Cardiac muscle cell (in vitro differentiated cells and primary cell): ENCODE data around the gene FETUB. TPM values are rescaled to one million over a fixed set of nuclear protein-coding genes. Genes with fewer than 3 reads are reported as not detected.

ENCODE experiments used
- DNase-seq, 2 donors: peaks; one replicate each; pipeline versions ENCODE4 v3.0.0 to v3.0.0-alpha.2; 2010 to 2017; ENCODE audit warnings: low read depth in 1 of 2, low spot score in 1 of 2
- H3K27ac ChIP-seq: fragments of 200-600 bp; sonication (generic); 2 replicates; pipeline ENCODE4 v1.5.1; 2016
- H3K27me3 ChIP-seq: fragments of 200-600 bp; sonication (generic); 2 replicates; pipeline ENCODE4 v1.6.0; 2016; ENCODE audit warnings: control low read depth
- H3K36me3 ChIP-seq: fragments of 200-600 bp; sonication (generic); 2 replicates; pipeline ENCODE4 v1.5.1; 2016; ENCODE audit warnings: control low read depth
- H3K4me1 ChIP-seq: fragments of 200-600 bp; sonication (generic); 2 replicates; pipeline ENCODE4 v1.8.1; 2017; ENCODE audit warnings: low read depth, mild to moderate bottlenecking, mixed run types
- H3K4me3 ChIP-seq: fragments of 200-600 bp; sonication (generic); 2 replicates; pipeline ENCODE4 v1.5.1; 2016; ENCODE audit warnings: mild to moderate bottlenecking
- H3K9me3 ChIP-seq: fragments of 200-600 bp; sonication (generic); 2 replicates; pipeline ENCODE4 v1.5.1; 2017; ENCODE audit warnings: low read depth, mild to moderate bottlenecking, control low read depth
- polyA plus RNA-seq: library from polyadenylated mRNA; unstranded; fragments of >200 nt; fragmentation: Nextera tagmentation; extraction: Ambion mirVana; gene quantifications from 2 replicates; pipeline ENCODE4 v1.2.1, GENCODE V29; 2016
- total RNA-seq: library from RNA; depleted of rRNA; stranded (reverse); fragments of >200 nt; gene quantifications from 2 replicates; pipeline ENCODE4 v1.2.3, GENCODE V29; 2016
- TF ChIP-seq, protein P1 (sequence below): IDR thresholded peaks from 2 replicates; pipeline ENCODE4 v1.5.1; 2012; ENCODE audit warnings: low read depth, mild to moderate bottlenecking, low read length

Gene FETUB
- total and polyA plus RNA-seq, 2 experiments from 2014 or later = not detected

DNA sequence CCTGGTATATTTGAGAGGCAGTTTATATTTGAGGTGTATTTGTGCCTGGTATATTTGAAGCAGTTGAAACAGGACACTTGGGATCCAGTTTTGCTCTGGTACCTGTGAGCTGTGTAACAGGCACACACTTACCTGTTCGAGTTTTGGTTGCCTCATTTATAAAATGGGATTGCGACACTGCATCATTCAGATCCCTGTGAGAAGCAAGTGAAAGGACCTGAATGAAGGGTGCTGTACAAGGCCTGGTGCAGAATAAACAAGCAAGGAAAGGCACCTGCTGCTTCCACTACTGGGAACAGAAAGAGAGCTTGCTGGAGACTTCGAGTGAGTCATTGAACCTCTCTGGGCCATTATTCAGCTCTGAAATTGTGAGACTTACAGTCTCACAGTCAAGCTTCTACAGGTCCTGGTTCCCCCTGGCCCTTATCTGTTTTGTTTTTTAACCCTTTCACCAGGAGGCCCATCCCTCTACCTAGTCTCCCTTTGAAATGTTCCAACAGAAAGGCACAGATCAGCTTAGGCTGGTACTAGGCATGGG lies 11.5 kb downstream of the FETUB start:
- Histone ChIP-seq H3K9me3 (no peaks in the 10 kb centered on the region), H3K4me3 (no peak overlapping the region), H3K27ac (no peak overlapping the region), H3K36me3 (no peaks in the 10 kb centered on the region), H3K27me3 (no peaks in the 10 kb centered on the region), H3K4me1 (no peaks in the 10 kb centered on the region)
- DNase-seq = no peak
- TF ChIP-seq, protein P1, sequence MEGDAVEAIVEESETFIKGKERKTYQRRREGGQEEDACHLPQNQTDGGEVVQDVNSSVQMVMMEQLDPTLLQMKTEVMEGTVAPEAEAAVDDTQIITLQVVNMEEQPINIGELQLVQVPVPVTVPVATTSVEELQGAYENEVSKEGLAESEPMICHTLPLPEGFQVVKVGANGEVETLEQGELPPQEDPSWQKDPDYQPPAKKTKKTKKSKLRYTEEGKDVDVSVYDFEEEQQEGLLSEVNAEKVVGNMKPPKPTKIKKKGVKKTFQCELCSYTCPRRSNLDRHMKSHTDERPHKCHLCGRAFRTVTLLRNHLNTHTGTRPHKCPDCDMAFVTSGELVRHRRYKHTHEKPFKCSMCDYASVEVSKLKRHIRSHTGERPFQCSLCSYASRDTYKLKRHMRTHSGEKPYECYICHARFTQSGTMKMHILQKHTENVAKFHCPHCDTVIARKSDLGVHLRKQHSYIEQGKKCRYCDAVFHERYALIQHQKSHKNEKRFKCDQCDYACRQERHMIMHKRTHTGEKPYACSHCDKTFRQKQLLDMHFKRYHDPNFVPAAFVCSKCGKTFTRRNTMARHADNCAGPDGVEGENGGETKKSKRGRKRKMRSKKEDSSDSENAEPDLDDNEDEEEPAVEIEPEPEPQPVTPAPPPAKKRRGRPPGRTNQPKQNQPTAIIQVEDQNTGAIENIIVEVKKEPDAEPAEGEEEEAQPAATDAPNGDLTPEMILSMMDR = no peak

DNA sequence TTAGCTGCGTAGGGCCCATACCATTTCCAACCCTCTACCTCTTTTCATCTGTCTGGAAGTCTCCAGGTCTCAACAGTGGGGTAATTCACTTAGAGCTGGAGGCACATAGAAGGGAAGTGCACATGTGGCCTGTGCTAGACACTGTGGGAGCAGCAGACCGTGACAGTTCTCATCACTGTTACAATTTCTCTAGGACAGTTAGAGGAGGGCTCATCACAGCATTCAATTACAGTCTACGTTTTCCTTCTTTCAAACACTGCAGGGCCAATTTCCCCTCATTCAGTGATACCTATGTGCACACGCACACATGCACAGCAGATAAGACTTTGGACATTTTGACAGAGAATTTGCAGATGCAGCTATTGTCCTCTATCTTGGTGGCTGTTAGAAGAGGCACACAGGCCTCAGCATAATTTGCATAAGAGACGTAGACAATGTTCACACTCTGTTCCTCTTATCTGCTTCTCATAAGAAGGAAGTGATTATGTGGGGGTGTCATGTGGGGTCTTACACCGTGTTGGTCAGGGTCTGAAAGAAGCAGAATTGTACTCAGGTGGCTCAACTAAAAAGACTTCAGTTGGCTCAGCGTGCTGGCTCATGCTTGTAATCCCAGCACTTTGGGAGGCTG lies 13.0 kb downstream of the FETUB start:
- no peaks in the 10 kb centered on the region for H3K4me1 ChIP-seq
- no peak overlapping the region for H3K27ac ChIP-seq
- H3K36me3 ChIP-seq = no peaks in the 10 kb centered on the region
- no peaks in the 10 kb centered on the region for H3K9me3 ChIP-seq
- H3K4me3 ChIP-seq = no peak overlapping the region
- no peak for DNase-seq
- no peaks in the 10 kb centered on the region for H3K27me3 ChIP-seq
- TF ChIP-seq, protein P1 = no peak

DNA sequence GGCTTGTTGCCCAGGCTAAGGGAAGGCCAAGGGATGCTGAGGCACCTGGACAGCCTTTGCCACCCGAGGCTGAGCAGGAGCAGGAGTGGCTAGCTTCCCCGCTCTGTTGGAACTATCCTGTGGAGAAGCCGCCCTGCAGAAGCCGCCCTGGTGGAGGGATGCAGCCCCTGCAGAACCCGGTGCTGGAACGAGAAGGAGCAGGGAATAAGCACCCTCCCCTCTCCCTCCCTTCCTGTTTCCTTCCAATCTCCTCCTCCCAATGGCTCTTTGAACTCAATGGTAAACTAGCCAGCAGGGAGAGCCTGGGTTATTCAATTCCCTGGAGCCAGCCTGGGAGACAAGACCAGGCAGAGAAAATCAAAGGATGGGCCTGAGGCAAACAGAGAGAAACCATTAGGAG lies 13.8 kb downstream of the FETUB start:
- DNase-seq = peak; percentile 4 to 26
- TF ChIP-seq, protein P1 = peak; percentile 18
- no peak overlapping the region for H3K27ac ChIP-seq

DNA sequence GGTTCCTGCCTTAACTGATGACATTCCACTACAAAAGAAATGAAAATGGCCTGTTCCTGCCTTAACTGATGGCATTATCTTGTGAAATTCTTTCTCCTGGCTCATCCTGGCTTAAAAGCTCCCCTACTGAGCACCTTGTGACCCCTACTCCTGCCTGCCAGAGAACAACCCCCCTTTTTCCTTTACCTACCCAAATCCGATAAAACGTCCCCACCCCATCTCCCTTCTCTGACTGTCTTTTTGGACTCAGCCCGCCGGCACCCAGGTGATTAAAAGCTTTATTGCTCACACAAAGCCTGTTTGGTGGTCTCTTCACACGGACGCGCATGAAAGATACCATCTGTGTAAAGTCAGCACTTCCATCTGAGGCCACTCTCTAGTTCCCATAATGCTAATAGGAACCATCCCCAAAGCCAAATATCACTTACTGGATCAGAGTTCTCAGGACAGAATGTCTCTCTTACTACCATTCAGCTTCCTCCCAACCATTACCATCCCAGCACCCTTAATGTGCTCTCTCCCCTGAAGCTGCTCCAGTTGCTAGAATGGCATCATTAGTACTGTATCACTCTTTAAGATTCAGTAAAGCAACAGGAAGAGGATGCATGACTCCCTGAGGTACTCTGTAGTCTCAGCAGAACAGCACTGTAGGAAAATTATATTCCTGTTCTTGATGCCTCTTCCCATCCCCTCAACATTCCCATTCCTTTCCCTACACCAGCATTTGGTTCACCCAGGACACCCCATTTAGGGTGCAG lies 23.3 kb downstream of the FETUB start:
- Histone ChIP-seq H3K27me3 (no peaks in the 10 kb centered on the region), H3K4me1 (no peaks in the 10 kb centered on the region), H3K27ac (no peak overlapping the region), H3K9me3 (no peaks in the 10 kb centered on the region), H3K36me3 (no peaks in the 10 kb centered on the region), H3K4me3 (no peak overlapping the region)
- TF ChIP-seq, protein P1 = no peak
- DNase-seq = no peak

More for the DNA sequence above, 13.8 kb downstream of the FETUB start:
- no peaks in the 10 kb centered on the region for H3K9me3 ChIP-seq
- H3K36me3 ChIP-seq = no peaks in the 10 kb centered on the region
- H3K27me3 ChIP-seq = no peaks in the 10 kb centered on the region
- no peak overlapping the region for H3K4me3 ChIP-seq
- no peaks in the 10 kb centered on the region for H3K4me1 ChIP-seq

DNA sequence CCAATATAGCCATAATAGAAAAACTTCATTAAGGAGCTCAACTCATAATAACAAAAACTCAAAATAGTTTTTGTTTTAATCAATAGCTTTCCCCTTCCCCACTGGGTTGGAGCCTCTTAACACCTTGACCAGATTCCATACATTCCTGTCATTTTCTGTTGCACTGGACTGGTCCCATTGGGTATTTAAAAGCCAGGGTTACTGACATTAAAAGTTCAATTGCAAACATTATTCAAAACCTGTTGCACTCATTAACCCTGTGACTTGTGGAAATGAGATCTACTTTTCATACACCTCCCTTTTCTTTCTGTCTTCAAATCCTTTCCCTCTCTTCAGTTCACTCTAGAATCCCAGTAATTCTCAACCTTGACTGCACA lies 23.9 kb downstream of the FETUB start:
- Histone ChIP-seq H3K4me3 (no peak overlapping the region), H3K27me3 (no peaks in the 10 kb centered on the region), H3K36me3 (no peaks in the 10 kb centered on the region), H3K9me3 (no peaks in the 10 kb centered on the region), H3K4me1 (no peaks in the 10 kb centered on the region), H3K27ac (no peak overlapping the region)
- no peak for DNase-seq
- TF ChIP-seq, protein P1 = no peak
